Panc1 (cell line): ENCODE measurements around the gene ASXL1. TPM values are rescaled to one million over a fixed set of nuclear protein-coding genes. Genes with fewer than 3 reads are reported as not detected.

Experiments
- ATAC-seq: fragments of 200-7000 bp; cut with Tn5 transposase; 2 replicates; pipeline ENCODE4 v1.9.1; 2020; ENCODE audit warnings: mild to moderate bottlenecking, moderate library complexity
- BruUV-seq: library from RNA; stranded (reverse); fragments of 400-500 nt; replicated peaks from 2 replicates; lab custom pipeline; 2021; lab: Mats Ljungman, UMichigan
- CTCF ChIA-PET: fragments of 300-600 bp; sonication (Branson Sonifier 250); formaldehyde crosslinking; loops from one replicate; lab custom pipeline; 2022; ENCODE audit warnings: antibody characterized with exemption; lab: Charles Lee
- POLR2A ChIA-PET: fragments of 300-600 bp; sonication (Branson Sonifier 250); formaldehyde crosslinking; loops from one replicate; lab custom pipeline; 2022; ENCODE audit warnings: antibody characterized with exemption; lab: Charles Lee
- DNase-seq: peaks from one replicate; pipeline ENCODE4 v3.0.0-alpha.2; 2010; ENCODE audit warnings: low read depth, low spot score
- H3K27ac ChIP-seq: 2 replicates; pipeline ENCODE4 v1.5.1; 2011; ENCODE audit warnings: mild to moderate bottlenecking, low read length, inconsistent platforms
- H3K27me3 ChIP-seq: fragments of 200-500 bp; sonication (Bioruptor generic); 2 replicates; pipeline ENCODE4 v1.6.0; 2014; ENCODE audit warnings: low read length, inconsistent platforms; ENCODE audit not compliant: control insufficient read depth, insufficient read depth
- H3K36me3 ChIP-seq: fragments of 200-500 bp; sonication (Bioruptor generic); 2 replicates; pipeline ENCODE4 v1.5.1; 2014; ENCODE audit warnings: inconsistent platforms, mild to moderate bottlenecking, low read length, moderate library complexity; ENCODE audit not compliant: control insufficient read depth, insufficient read depth
- H3K4me1 ChIP-seq: 2 replicates; pipeline ENCODE4 v1.5.1; 2011; ENCODE audit warnings: inconsistent platforms, mild to moderate bottlenecking, low read length, moderate library complexity; ENCODE audit not compliant: control insufficient read depth, insufficient read depth
- H3K4me3 ChIP-seq, 2 experiments: 2 replicates each; pipeline ENCODE4 v1.5.1; 2011 to 2012; ENCODE audit warnings: low read depth in 2 of 2, low read length in 2 of 2, mild to moderate bottlenecking in 2 of 2, inconsistent platforms in 1 of 2, moderate library complexity in 1 of 2
- H3K9me3 ChIP-seq: fragments of 200-500 bp; sonication (Bioruptor generic); 2 replicates; pipeline ENCODE4 v1.5.1; 2014; ENCODE audit warnings: low read depth, mild to moderate bottlenecking, inconsistent platforms, low read length, moderate library complexity; ENCODE audit not compliant: control insufficient read depth, insufficient read depth
- CTCF ChIP-seq: fragments of 450-650 bp; IDR thresholded peaks from 2 replicates; pipeline ENCODE4 v1.5.1; 2017; ENCODE audit warnings: mild to moderate bottlenecking
- POLR2AphosphoS5 ChIP-seq: IDR thresholded peaks from 2 replicates; pipeline ENCODE4 v1.6.1; 2012; ENCODE audit warnings: mild to moderate bottlenecking, low read depth, low read length, moderate library complexity
- REST ChIP-seq, 2 experiments: IDR thresholded peaks; 2 replicates each; pipeline ENCODE4 v1.6.1; 2011 to 2012; ENCODE audit warnings: low read depth in 2 of 2, control low read depth in 1 of 2, low read length in 1 of 2, mild to moderate bottlenecking in 1 of 2, moderate library complexity in 1 of 2; ENCODE audit not compliant: insufficient read depth in 1 of 2
- SIN3A ChIP-seq: IDR thresholded peaks from 2 replicates; pipeline ENCODE4 v1.6.1; 2012; ENCODE audit warnings: low read depth, mild to moderate bottlenecking, low read length, moderate library complexity, borderline replicate concordance; ENCODE audit not compliant: insufficient read depth
- TCF7L2 ChIP-seq: IDR thresholded peaks from 2 replicates; pipeline ENCODE4 v1.6.1; 2011; ENCODE audit warnings: mild to moderate bottlenecking, low read depth, low read length, inconsistent platforms
- in situ Hi-C: cut with HindIII; loops from 2 replicates; pipeline ENCODE4 v1.10.0; 2016; ENCODE audit warnings: low sequenced_read_pairs, low pct_unique_long_range_greater_than_20kb
- intact Hi-C: fragments of 100-400 bp; cut with micrococcal nuclease; formaldehyde crosslinking; loops from one replicate; pipeline ENCODE4 v1.10.0; 2022; ENCODE audit not compliant: unreplicated experiment
- total RNA-seq: library from RNA; stranded (reverse); gene quantifications from one replicate; pipeline ENCODE4 v1.2.1, GENCODE V29; 2021; ENCODE audit not compliant: unreplicated experiment

The ASXL1 gene
- total RNA-seq, 1 experiment from 2014 or later = 205 TPM

GRCh38 chr20:32319100-32319499, 39.0 kb upstream of the ASXL1 start:
- ChIA-PET POLR2A (interaction anchor here (0.7 kb wide), 1 partner anchor 218 kb away, joined by 11 read pairs; no protein-coding TSS in a partner anchor), CTCF (no interaction called here)
- intact Hi-C loops = loop anchor here (10.0 kb wide), 1 partner anchor 64 kb away; no protein-coding TSS in a partner anchor
- in situ Hi-C loops = loop anchor here (5.0 kb wide), 1 partner anchor 42 kb away; the partner anchor contains the start of gene KIF3B
- Histone ChIP-seq H3K4me1 (0 out of 2 replicates have a peak, but pooled peaks cover under 1% of the 10 kb centered on the region), H3K27me3 (no peaks in the 10 kb centered on the region), H3K27ac (no peak overlapping the region), H3K4me3 (no peak overlapping the region), H3K36me3 (no peaks in the 10 kb centered on the region), H3K9me3 (no peaks in the 10 kb centered on the region)
- no peak for TF ChIP-seq SIN3A
- no peak for TF ChIP-seq POLR2AphosphoS5
- TF ChIP-seq TCF7L2 = no peak
- no peak for TF ChIP-seq REST (IDR thresholded peaks at IDR 0.05; ENCODE audit: insufficient read depth in 1 of 2, low read depth in 2 of 2, low read length in 1 of 2)
- TF ChIP-seq CTCF = no peak
- DNase-seq (no peak), ATAC-seq (no peak)
- BruUV-seq = no TSS peak

- CTCF ChIA-PET = no interaction called here
- intact Hi-C loops = no loop called here
- peaks cover 6% of the 10 kb centered on the region for H3K4me1 ChIP-seq
- in situ Hi-C loops = no loop called here
- ATAC-seq (no peak), DNase-seq (no peak)
- TF ChIP-seq SIN3A = no peak
- TF ChIP-seq TCF7L2 = no peak
- TF ChIP-seq REST (IDR thresholded peaks at IDR 0.05; ENCODE audit: insufficient read depth in 1 of 2, low read depth in 2 of 2, low read length in 1 of 2) = no peak
- no peak for TF ChIP-seq POLR2AphosphoS5
- TF ChIP-seq CTCF = no peak
- H3K4me3 ChIP-seq = no peak overlapping the region
- H3K36me3 ChIP-seq = no peaks in the 10 kb centered on the region
- BruUV-seq = no TSS peak
- POLR2A ChIA-PET = interaction anchor here (0.6 kb wide), 1 partner anchor 12 kb away, joined by 9 read pairs; no protein-coding TSS in a partner anchor
- no peak overlapping the region for H3K27ac ChIP-seq
- no peaks in the 10 kb centered on the region for H3K9me3 ChIP-seq
- no peaks in the 10 kb centered on the region for H3K27me3 ChIP-seq
Measured at GRCh38 chr20:32320305-32320704, 37.8 kb upstream of the ASXL1 start.
